MCF 10A (cell line): Measurements from ENCODE around the gene GPATCH2L. TPM values are rescaled to one million over a fixed set of nuclear protein-coding genes. Genes with fewer than 3 reads are reported as not detected.

Source experiments
- BruUV-seq: library from RNA; stranded (reverse); fragments of 400-500 nt; replicated peaks from 2 replicates; lab custom pipeline; 2021; lab: Mats Ljungman, UMichigan
- CTCF ChIA-PET: fragments of 300-600 bp; sonication (Branson Sonifier 250); formaldehyde crosslinking; extraction: SDS; loops from one replicate; lab custom pipeline; 2021; ENCODE audit warnings: antibody characterized with exemption, inconsistent platforms; lab: Yijun Ruan, JAX
- POLR2A ChIA-PET: fragments of 300-600, 350-650 bp; sonication (Branson Sonifier 250); formaldehyde crosslinking; extraction: SDS; loops from one replicate; lab custom pipeline; 2020; ENCODE audit warnings: antibody characterized with exemption, inconsistent platforms; lab: Yijun Ruan, JAX
- DNase-seq: peaks from one replicate; pipeline ENCODE4 v3.0.0-alpha.2; 2018; ENCODE audit not compliant: unreplicated experiment
- H3K27ac Mint-ChIP-seq: one replicate; pipeline ENCODE4 v1.8.0; 2022; ENCODE audit warnings: mild to moderate bottlenecking, low read depth, mixed read lengths; ENCODE audit not compliant: unreplicated experiment
- H3K27me3 Mint-ChIP-seq: one replicate; pipeline ENCODE4 v1.8.0; 2022; ENCODE audit warnings: mixed read lengths; ENCODE audit not compliant: insufficient read depth, unreplicated experiment
- H3K36me3 Mint-ChIP-seq: one replicate; pipeline ENCODE4 v1.8.0; 2022; ENCODE audit warnings: mild to moderate bottlenecking, moderate library complexity, mixed read lengths; ENCODE audit not compliant: insufficient read depth, unreplicated experiment
- H3K4me1 Mint-ChIP-seq: one replicate; pipeline ENCODE4 v1.8.0; 2022; ENCODE audit warnings: mixed read lengths; ENCODE audit not compliant: insufficient read depth, unreplicated experiment
- H3K4me3 Mint-ChIP-seq: one replicate; pipeline ENCODE4 v1.8.0; 2022; ENCODE audit warnings: mild to moderate bottlenecking, moderate library complexity, mixed read lengths; ENCODE audit not compliant: unreplicated experiment
- H3K9me3 Mint-ChIP-seq: one replicate; pipeline ENCODE4 v1.8.0; 2022; ENCODE audit warnings: mixed read lengths; ENCODE audit not compliant: unreplicated experiment
- CTCF ChIP-seq: fragments of 200-600 bp; IDR thresholded peaks from one replicate; pipeline ENCODE4 v1.8.0; 2022; ENCODE audit warnings: antibody characterized with exemption, mild to moderate bottlenecking; ENCODE audit not compliant: unreplicated experiment
- intact Hi-C: fragments of 100-400 bp; cut with micrococcal nuclease; formaldehyde crosslinking; loops from 2 replicates; pipeline ENCODE4 v1.14.1; 2022
- total RNA-seq: library from RNA; stranded (reverse); gene quantifications from 2 replicates; pipeline ENCODE4 v1.2.3, GENCODE V29; 2022

The GPATCH2L gene
- total RNA-seq, 1 experiment from 2014 or later: 57.4 TPM

DNA sequence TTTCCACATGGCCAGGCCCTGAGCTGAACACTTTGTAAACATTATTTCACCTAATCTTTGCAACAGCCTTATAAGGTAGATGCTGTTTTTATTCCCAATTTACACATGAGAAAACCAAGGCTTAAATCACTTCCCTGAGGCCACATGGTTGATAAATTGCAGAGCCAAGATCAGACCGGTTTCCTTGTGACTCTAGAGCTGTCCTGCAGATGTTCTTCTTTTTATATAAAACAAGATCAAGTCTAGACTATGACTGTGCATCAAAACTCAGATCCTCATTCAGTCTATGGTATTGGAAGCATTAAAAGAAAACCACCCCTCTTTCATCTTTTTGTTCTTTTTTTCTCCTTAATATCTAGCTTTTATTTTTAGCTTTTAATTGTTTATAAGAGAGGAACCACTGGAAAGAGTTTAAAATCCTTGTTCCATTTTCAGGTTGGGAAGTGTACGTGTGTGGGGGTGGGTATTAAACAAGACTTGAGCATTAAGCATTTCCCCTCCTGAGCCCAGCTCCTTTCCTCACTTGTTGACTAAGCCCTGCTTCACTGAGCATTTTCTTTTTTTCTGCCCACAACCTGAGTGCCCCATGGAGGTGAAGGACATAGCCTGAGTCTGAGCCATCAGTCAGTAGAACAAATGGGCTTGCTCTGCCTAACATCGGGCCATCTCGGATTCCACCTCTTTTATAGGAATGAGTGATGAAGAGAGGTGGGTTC lies 45.4 kb downstream of the GPATCH2L start:
- no peak for TF ChIP-seq CTCF
- Mint-ChIP-seq H3K4me3 (no peak overlapping the region), H3K27me3 (no peaks in the 10 kb centered on the region), H3K9me3 (no peaks in the 10 kb centered on the region), H3K4me1 (peaks cover 16% of the 10 kb centered on the region), H3K36me3 (peaks cover 67% of the 10 kb centered on the region), H3K27ac (no peak overlapping the region)
- intact Hi-C loops: no loop called here
- CTCF ChIA-PET: interaction anchor here (0.7 to 1.1 kb wide), 3 partner anchors 17 to 190 kb away, joined by 3 to 5 read pairs (median 4); no protein-coding TSS in a partner anchor
- no peak for DNase-seq
- no TSS peak for BruUV-seq
- POLR2A ChIA-PET: interaction anchor here (0.6 to 0.7 kb wide), 4 partner anchors 17 to 1440 kb away, joined by 3 to 4 read pairs (median 4); no protein-coding TSS in a partner anchor

- Mint-ChIP-seq H3K4me3 (no peak overlapping the region), H3K36me3 (peaks cover 62% of the 10 kb centered on the region)
- intact Hi-C loops: loop anchor here (10.0 kb wide), 1 partner anchor 444 kb away; no protein-coding TSS in a partner anchor
Measured at GRCh38 chr14:76201162-76201561, 49.4 kb downstream of the GPATCH2L start.

GRCh38 chr14:76203086-76204001 lies 51.6 kb downstream of the GPATCH2L start:
- DNase-seq: peak; percentile 89
- peaks cover 29% of the 10 kb centered on the region for H3K4me1 Mint-ChIP-seq
- BruUV-seq: no TSS peak
- POLR2A ChIA-PET: interaction anchor here (0.8 to 2.0 kb wide), 3 partner anchors 11 to 51 kb away, joined by 3 to 5 read pairs (median 5); partner anchors contain the start of gene GPATCH2L
- no peak for TF ChIP-seq CTCF
- H3K36me3 Mint-ChIP-seq: peaks cover 61% of the 10 kb centered on the region
- intact Hi-C loops: loop anchor here (10.0 kb wide), 1 partner anchor 441 kb away; no protein-coding TSS in a partner anchor
- no peaks in the 10 kb centered on the region for H3K27me3 Mint-ChIP-seq
- H3K27ac Mint-ChIP-seq: peak overlapping the region; percentile 91
- CTCF ChIA-PET: interaction anchor here (0.6 to 1.5 kb wide), 3 partner anchors 34 to 444 kb away, joined by 3 to 6 read pairs (median 4); no protein-coding TSS in a partner anchor
- H3K4me3 Mint-ChIP-seq: peak overlapping the region; percentile 53
- H3K9me3 Mint-ChIP-seq: no peaks in the 10 kb centered on the region

More at GRCh38 chr14:76201162-76201561, 49.4 kb downstream of the GPATCH2L start:
- no peak for TF ChIP-seq CTCF
- no TSS peak for BruUV-seq
- Mint-ChIP-seq H3K27ac (peak overlapping the region; percentile 94), H3K27me3 (no peaks in the 10 kb centered on the region), H3K9me3 (no peaks in the 10 kb centered on the region), H3K4me1 (peaks cover 27% of the 10 kb centered on the region)
- CTCF ChIA-PET: interaction anchor here (1.1 kb wide), 1 partner anchor 186 kb away, joined by 3 read pairs; no protein-coding TSS in a partner anchor
- POLR2A ChIA-PET: interaction anchor here (0.8 to 1.5 kb wide), 7 partner anchors 13 to 53 kb away, joined by 3 to 5 read pairs (median 3); no protein-coding TSS in a partner anchor
- peak; percentile 73 for DNase-seq
